ENCODE data around the gene MPPE1. TPM values are rescaled to one million over a fixed set of nuclear protein-coding genes. Genes with fewer than 3 reads are reported as not detected.

The MPPE1 gene
- polyA plus RNA-seq, 1 donor from 2014 or later, result 53.4 TPM

DNA sequence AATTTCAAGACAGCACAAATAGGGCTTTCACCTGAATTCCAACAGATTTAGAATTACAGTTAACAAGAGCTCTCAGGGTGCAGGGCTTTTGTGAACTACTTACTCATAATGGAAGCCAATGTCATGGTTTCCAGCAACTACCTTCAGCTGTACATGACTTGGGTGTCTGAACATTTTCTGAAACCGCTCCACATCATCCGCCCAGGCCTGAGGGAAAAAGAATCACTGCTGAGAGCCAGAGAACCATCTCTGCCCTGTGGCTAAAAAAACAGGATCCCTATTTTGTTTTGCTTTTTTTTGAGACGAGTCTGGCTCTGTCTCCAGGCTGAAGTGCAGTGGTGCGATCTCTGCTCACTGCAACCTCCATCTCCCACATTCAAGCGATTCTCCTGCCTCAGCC, 18.8 kb downstream of the MPPE1 start:
- Histone ChIP-seq H3K36me3 (ENCODE audit: insufficient read depth, low read length) (peaks cover 6% of the 10 kb centered on the region), H3F3A (ENCODE audit: insufficient read depth, low read length, poor library complexity, severe bottlenecking) (no peaks in the 10 kb centered on the region), H3K79me2 (replicated peaks; ENCODE audit: insufficient read depth, low read length) (no peaks in the 10 kb centered on the region), H3K4me3 (ENCODE audit: low read length) (no peak overlapping the region), H3K9ac (ENCODE audit: low read length) (no peak overlapping the region), H3K27ac (ENCODE audit: low read length) (no peak overlapping the region), H3K9me3 (ENCODE audit: low read length) (no peaks in the 10 kb centered on the region), H2AFZ (ENCODE audit: low read depth, low read length) (no peak overlapping the region), H3K27me3 (ENCODE audit: insufficient read depth, low read depth, low read length) (no peaks in the 10 kb centered on the region), H3K9me2 (ENCODE audit: insufficient read depth, low read length) (no peaks in the 10 kb centered on the region), H4K20me1 (ENCODE audit: insufficient read depth) (no peaks in the 10 kb centered on the region), H3K4me2 (ENCODE audit: low read length) (no peak overlapping the region)
- TF ChIP-seq CTCF (IDR thresholded peaks at IDR 0.05; ENCODE audit: poor library complexity, severe bottlenecking) (no peak), POLR2AphosphoS5 (IDR thresholded peaks at IDR 0.05) (no peak), RAD21 (conservative IDR thresholded peaks at IDR 0.05) (no peak), EZH2 (IDR thresholded peaks at IDR 0.05; ENCODE audit: borderline replicate concordance, insufficient read depth, low read length, poor library complexity, severe bottlenecking) (no peak), TAF1 (IDR thresholded peaks at IDR 0.05; ENCODE audit: low read depth) (no peak), SMC3 (conservative IDR thresholded peaks at IDR 0.05; ENCODE audit: poor library complexity) (no peak), EP300 (conservative IDR thresholded peaks at IDR 0.05; ENCODE audit: poor library complexity, severe bottlenecking) (no peak), MXI1 (conservative IDR thresholded peaks at IDR 0.05; ENCODE audit: poor library complexity, severe bottlenecking) (no peak)
- TF ChIP-seq, protein P1, sequence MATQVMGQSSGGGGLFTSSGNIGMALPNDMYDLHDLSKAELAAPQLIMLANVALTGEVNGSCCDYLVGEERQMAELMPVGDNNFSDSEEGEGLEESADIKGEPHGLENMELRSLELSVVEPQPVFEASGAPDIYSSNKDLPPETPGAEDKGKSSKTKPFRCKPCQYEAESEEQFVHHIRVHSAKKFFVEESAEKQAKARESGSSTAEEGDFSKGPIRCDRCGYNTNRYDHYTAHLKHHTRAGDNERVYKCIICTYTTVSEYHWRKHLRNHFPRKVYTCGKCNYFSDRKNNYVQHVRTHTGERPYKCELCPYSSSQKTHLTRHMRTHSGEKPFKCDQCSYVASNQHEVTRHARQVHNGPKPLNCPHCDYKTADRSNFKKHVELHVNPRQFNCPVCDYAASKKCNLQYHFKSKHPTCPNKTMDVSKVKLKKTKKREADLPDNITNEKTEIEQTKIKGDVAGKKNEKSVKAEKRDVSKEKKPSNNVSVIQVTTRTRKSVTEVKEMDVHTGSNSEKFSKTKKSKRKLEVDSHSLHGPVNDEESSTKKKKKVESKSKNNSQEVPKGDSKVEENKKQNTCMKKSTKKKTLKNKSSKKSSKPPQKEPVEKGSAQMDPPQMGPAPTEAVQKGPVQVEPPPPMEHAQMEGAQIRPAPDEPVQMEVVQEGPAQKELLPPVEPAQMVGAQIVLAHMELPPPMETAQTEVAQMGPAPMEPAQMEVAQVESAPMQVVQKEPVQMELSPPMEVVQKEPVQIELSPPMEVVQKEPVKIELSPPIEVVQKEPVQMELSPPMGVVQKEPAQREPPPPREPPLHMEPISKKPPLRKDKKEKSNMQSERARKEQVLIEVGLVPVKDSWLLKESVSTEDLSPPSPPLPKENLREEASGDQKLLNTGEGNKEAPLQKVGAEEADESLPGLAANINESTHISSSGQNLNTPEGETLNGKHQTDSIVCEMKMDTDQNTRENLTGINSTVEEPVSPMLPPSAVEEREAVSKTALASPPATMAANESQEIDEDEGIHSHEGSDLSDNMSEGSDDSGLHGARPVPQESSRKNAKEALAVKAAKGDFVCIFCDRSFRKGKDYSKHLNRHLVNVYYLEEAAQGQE (IDR thresholded peaks at IDR 0.05; ENCODE audit: borderline replicate concordance), result no peak

DNA sequence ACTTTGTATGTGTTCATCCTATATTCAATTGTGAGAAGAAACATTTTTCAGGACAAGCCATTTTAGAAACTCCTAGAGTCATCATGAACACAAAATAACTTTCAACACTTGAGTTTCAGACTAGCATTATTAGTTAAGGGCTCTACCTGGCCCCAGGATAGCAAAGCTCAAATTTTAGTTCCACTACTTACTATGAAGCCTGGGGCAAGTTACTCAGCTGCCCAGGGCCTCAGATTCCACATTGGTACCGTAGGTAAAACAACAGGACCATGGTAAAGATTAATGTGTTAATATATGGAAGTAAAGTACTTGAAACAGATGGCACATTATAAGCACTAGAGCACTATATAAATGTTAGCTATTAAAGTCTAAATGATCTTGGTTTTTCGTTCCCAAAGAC, 19.4 kb downstream of the MPPE1 start:
- H3K27me3 ChIP-seq (ENCODE audit: insufficient read depth, low read depth, low read length), result no peaks in the 10 kb centered on the region
- no peaks in the 10 kb centered on the region for H3K9me3 ChIP-seq (ENCODE audit: low read length)
- H3K27ac ChIP-seq (ENCODE audit: low read length), result no peak overlapping the region
- peaks cover 12% of the 10 kb centered on the region for H3K36me3 ChIP-seq (ENCODE audit: insufficient read depth, low read length)
- H3K4me3 ChIP-seq (ENCODE audit: low read length), result no peak overlapping the region
- no peak overlapping the region for H3K4me2 ChIP-seq (ENCODE audit: low read length)
- TF ChIP-seq RAD21 (conservative IDR thresholded peaks at IDR 0.05) (no peak), TAF1 (IDR thresholded peaks at IDR 0.05; ENCODE audit: low read depth) (no peak), CTCF (IDR thresholded peaks at IDR 0.05; ENCODE audit: poor library complexity, severe bottlenecking) (no peak), MXI1 (conservative IDR thresholded peaks at IDR 0.05; ENCODE audit: poor library complexity, severe bottlenecking) (no peak), SMC3 (conservative IDR thresholded peaks at IDR 0.05; ENCODE audit: poor library complexity) (no peak), POLR2AphosphoS5 (IDR thresholded peaks at IDR 0.05) (no peak), EZH2 (IDR thresholded peaks at IDR 0.05; ENCODE audit: borderline replicate concordance, insufficient read depth, low read length, poor library complexity, severe bottlenecking) (no peak), EP300 (conservative IDR thresholded peaks at IDR 0.05; ENCODE audit: poor library complexity, severe bottlenecking) (no peak)
- TF ChIP-seq, protein P1 (IDR thresholded peaks at IDR 0.05; ENCODE audit: borderline replicate concordance), result no peak
- H3K9me2 ChIP-seq (ENCODE audit: insufficient read depth, low read length), result no peaks in the 10 kb centered on the region
- H3K79me2 ChIP-seq (replicated peaks; ENCODE audit: insufficient read depth, low read length), result no peaks in the 10 kb centered on the region
- no peaks in the 10 kb centered on the region for H3F3A ChIP-seq (ENCODE audit: insufficient read depth, low read length, poor library complexity, severe bottlenecking)
- no peaks in the 10 kb centered on the region for H4K20me1 ChIP-seq (ENCODE audit: insufficient read depth)
- no peak overlapping the region for H2AFZ ChIP-seq (ENCODE audit: low read depth, low read length)
- no peak overlapping the region for H3K9ac ChIP-seq (ENCODE audit: low read length)
